HG03064 (cell line): ENCODE data around the gene CRKL.
"Not testable (repeated sequence)": the region's sequence is repeated elsewhere in the genome, so short reads cannot be mapped to it uniquely, and the experiment has no call there.

ENCODE experiments used
- ATAC-seq: cut with Tn5 transposase; IDR thresholded peaks from one replicate; pipeline ENCODE4 v1.9.1; 2021; ENCODE audit warnings: low read depth; ENCODE audit not compliant: unreplicated experiment

CRKL gene

GRCh38 chr22:20901093-20902033, 15.8 kb upstream of the CRKL start:
- ATAC-seq = not testable (repeated sequence)

GRCh38 chr22:20903093-20903492, 14.1 kb upstream of the CRKL start:
- no peak for ATAC-seq

- no peak for ATAC-seq
Observed at GRCh38 chr22:20904008-20904979, 12.9 kb upstream of the CRKL start.

- ATAC-seq = no peak
Observed at GRCh38 chr22:20904980-20905355, 12.2 kb upstream of the CRKL start.

- no peak for ATAC-seq
Observed at GRCh38 chr22:20905415-20906386, 11.5 kb upstream of the CRKL start.

GRCh38 chr22:20906387-20906767, 10.8 kb upstream of the CRKL start:
- ATAC-seq = no peak

- ATAC-seq = not testable (repeated sequence)
Observed at GRCh38 chr22:20908717-20909116, 8.5 kb upstream of the CRKL start.

GRCh38 chr22:20909543-20910303, 7.5 kb upstream of the CRKL start:
- ATAC-seq = no peak

- ATAC-seq = no peak
Observed at GRCh38 chr22:20912494-20912893, 4.7 kb upstream of the CRKL start.

- no peak for ATAC-seq
Observed at GRCh38 chr22:20918663-20919218, 1.5 kb downstream of the CRKL start.

GRCh38 chr22:20919718-20920117, 2.5 kb downstream of the CRKL start:
- ATAC-seq = no peak

- no peak for ATAC-seq
Observed at GRCh38 chr22:20920881-20921203, 3.6 kb downstream of the CRKL start.

- ATAC-seq = no peak
Observed at GRCh38 chr22:20922141-20922751, 5.0 kb downstream of the CRKL start.

GRCh38 chr22:20926243-20926642, 9.0 kb downstream of the CRKL start:
- no peak for ATAC-seq

- ATAC-seq = no peak
Observed at GRCh38 chr22:20927940-20928572, 10.8 kb downstream of the CRKL start.

GRCh38 chr22:20928573-20928967, 11.4 kb downstream of the CRKL start:
- ATAC-seq = no peak

GRCh38 chr22:20930004-20930403, 12.8 kb downstream of the CRKL start:
- ATAC-seq = no peak

- not testable (repeated sequence) for ATAC-seq
Observed at GRCh38 chr22:20930435-20930834, 13.2 kb downstream of the CRKL start.
